Activated CD4-positive, alpha-beta T cell treated with anti-CD3 and anti-CD28 coated beads, Interleukin-2, amount 10 ng/mL, durations not matched to agents 24 days and 14 days (primary cell): ENCODE data around the gene TH. TPM values are rescaled to one million over a fixed set of nuclear protein-coding genes. Genes with fewer than 3 reads are reported as not detected.

Experiments used
- DNase-seq: peaks from one replicate; pipeline ENCODE4 v3.0.0; 2022
- H3K27ac Mint-ChIP-seq: one replicate; pipeline ENCODE4 v1.8.0; 2022; ENCODE audit warnings: mild to moderate bottlenecking, mixed read lengths
- H3K27me3 Mint-ChIP-seq: one replicate; pipeline ENCODE4 v1.8.0; 2022; ENCODE audit warnings: mixed read lengths
- H3K36me3 Mint-ChIP-seq: one replicate; pipeline ENCODE4 v1.8.0; 2022; ENCODE audit warnings: low read depth, mild to moderate bottlenecking, mixed read lengths
- H3K4me1 Mint-ChIP-seq: one replicate; pipeline ENCODE4 v1.8.0; 2021; ENCODE audit warnings: mixed read lengths
- H3K4me3 Mint-ChIP-seq: one replicate; pipeline ENCODE4 v1.8.0; 2022; ENCODE audit warnings: mild to moderate bottlenecking, moderate library complexity, mixed read lengths
- H3K9me3 Mint-ChIP-seq: one replicate; pipeline ENCODE4 v1.8.0; 2021; ENCODE audit warnings: mixed read lengths
- intact Hi-C: fragments of 100-400 bp; cut with micrococcal nuclease; formaldehyde crosslinking; loops from one replicate; pipeline ENCODE4 v1.15.1; 2023
- total RNA-seq: library from RNA; stranded (reverse); gene quantifications from 2 replicates; pipeline ENCODE4 v1.2.3, GENCODE V29; 2022

TH gene
- total RNA-seq, 1 donor from 2014 or later = not detected

GRCh38 chr11:2203440-2204259 is 32.0 kb upstream of the TH start:
- H3K4me1 Mint-ChIP-seq = no peaks in the 10 kb centered on the region
- H3K9me3 Mint-ChIP-seq = no peaks in the 10 kb centered on the region
- H3K27ac Mint-ChIP-seq = no peak overlapping the region
- no peak overlapping the region for H3K4me3 Mint-ChIP-seq
- no peaks in the 10 kb centered on the region for H3K27me3 Mint-ChIP-seq
- no peak for DNase-seq
- no peaks in the 10 kb centered on the region for H3K36me3 Mint-ChIP-seq
- intact Hi-C loops = no loop called here

- no peak for DNase-seq
- H3K36me3 Mint-ChIP-seq = no peaks in the 10 kb centered on the region
- no peaks in the 10 kb centered on the region for H3K9me3 Mint-ChIP-seq
- intact Hi-C loops = no loop called here
- H3K27me3 Mint-ChIP-seq = no peaks in the 10 kb centered on the region
- no peaks in the 10 kb centered on the region for H3K4me1 Mint-ChIP-seq
- H3K4me3 Mint-ChIP-seq = no peak overlapping the region
- H3K27ac Mint-ChIP-seq = no peak overlapping the region
Measured at GRCh38 chr11:2202900-2203439, 31.4 kb upstream of the TH start.

- Mint-ChIP-seq H3K36me3 (no peaks in the 10 kb centered on the region), H3K27ac (no peak overlapping the region), H3K4me1 (no peaks in the 10 kb centered on the region), H3K27me3 (no peaks in the 10 kb centered on the region), H3K9me3 (no peaks in the 10 kb centered on the region), H3K4me3 (no peak overlapping the region)
- intact Hi-C loops = no loop called here
- no peak for DNase-seq
Measured at GRCh38 chr11:2202071-2202899, 30.7 kb upstream of the TH start.

- H3K9me3 Mint-ChIP-seq = no peaks in the 10 kb centered on the region
- intact Hi-C loops = no loop called here
- peaks cover 6% of the 10 kb centered on the region for H3K27me3 Mint-ChIP-seq
- H3K4me1 Mint-ChIP-seq = peaks cover 6% of the 10 kb centered on the region
- H3K36me3 Mint-ChIP-seq = no peaks in the 10 kb centered on the region
- H3K27ac Mint-ChIP-seq = no peak overlapping the region
- no peak for DNase-seq
- H3K4me3 Mint-ChIP-seq = no peak overlapping the region
Measured at GRCh38 chr11:2201542-2201941, 29.9 kb upstream of the TH start.

GRCh38 chr11:2200957-2201519 is 29.4 kb upstream of the TH start:
- intact Hi-C loops = no loop called here
- no peak for DNase-seq
- Mint-ChIP-seq H3K36me3 (no peaks in the 10 kb centered on the region), H3K9me3 (no peaks in the 10 kb centered on the region), H3K27ac (no peak overlapping the region), H3K4me1 (peaks cover 9% of the 10 kb centered on the region), H3K27me3 (peaks cover 11% of the 10 kb centered on the region), H3K4me3 (no peak overlapping the region)

GRCh38 chr11:2200536-2200935 is 28.9 kb upstream of the TH start:
- no peak overlapping the region for H3K27ac Mint-ChIP-seq
- DNase-seq = no peak
- H3K4me3 Mint-ChIP-seq = no peak overlapping the region
- H3K27me3 Mint-ChIP-seq = peaks cover 11% of the 10 kb centered on the region
- no peaks in the 10 kb centered on the region for H3K9me3 Mint-ChIP-seq
- intact Hi-C loops = no loop called here
- H3K36me3 Mint-ChIP-seq = no peaks in the 10 kb centered on the region
- peaks cover 9% of the 10 kb centered on the region for H3K4me1 Mint-ChIP-seq

GRCh38 chr11:2199466-2200341 is 28.1 kb upstream of the TH start:
- peaks cover 11% of the 10 kb centered on the region for H3K27me3 Mint-ChIP-seq
- H3K4me1 Mint-ChIP-seq = peaks cover 9% of the 10 kb centered on the region
- intact Hi-C loops = no loop called here
- no peak overlapping the region for H3K27ac Mint-ChIP-seq
- no peak for DNase-seq
- H3K9me3 Mint-ChIP-seq = no peaks in the 10 kb centered on the region
- H3K4me3 Mint-ChIP-seq = no peak overlapping the region
- H3K36me3 Mint-ChIP-seq = no peaks in the 10 kb centered on the region

GRCh38 chr11:2198621-2199365 is 27.2 kb upstream of the TH start:
- intact Hi-C loops = no loop called here
- DNase-seq = no peak
- peaks cover 9% of the 10 kb centered on the region for H3K4me1 Mint-ChIP-seq

GRCh38 chr11:2197771-2198520 is 26.3 kb upstream of the TH start:
- Mint-ChIP-seq H3K27me3 (peaks cover 11% of the 10 kb centered on the region), H3K4me1 (peaks cover 9% of the 10 kb centered on the region), H3K4me3 (no peak overlapping the region), H3K36me3 (no peaks in the 10 kb centered on the region), H3K27ac (no peak overlapping the region), H3K9me3 (no peaks in the 10 kb centered on the region)
- no peak for DNase-seq
- intact Hi-C loops = loop anchor here (1.0 kb wide), 2 partner anchors 101 to 222 kb away; no protein-coding TSS in a partner anchor

More at GRCh38 chr11:2198621-2199365, 27.2 kb upstream of the TH start:
- H3K36me3 Mint-ChIP-seq = no peaks in the 10 kb centered on the region
- H3K4me3 Mint-ChIP-seq = no peak overlapping the region
- peaks cover 11% of the 10 kb centered on the region for H3K27me3 Mint-ChIP-seq
- H3K27ac Mint-ChIP-seq = no peak overlapping the region
- H3K9me3 Mint-ChIP-seq = no peaks in the 10 kb centered on the region

GRCh38 chr11:2196970-2197770 is 25.6 kb upstream of the TH start:
- H3K27ac Mint-ChIP-seq = no peak overlapping the region
- intact Hi-C loops = loop anchor here (1.0 kb wide), 2 partner anchors 102 to 223 kb away; no protein-coding TSS in a partner anchor
- no peaks in the 10 kb centered on the region for H3K36me3 Mint-ChIP-seq
- DNase-seq = peak; percentile 91
- H3K4me1 Mint-ChIP-seq = peaks cover 9% of the 10 kb centered on the region
- no peaks in the 10 kb centered on the region for H3K9me3 Mint-ChIP-seq
- H3K27me3 Mint-ChIP-seq = peaks cover 11% of the 10 kb centered on the region
- H3K4me3 Mint-ChIP-seq = no peak overlapping the region

- H3K36me3 Mint-ChIP-seq = no peaks in the 10 kb centered on the region
- no peak overlapping the region for H3K27ac Mint-ChIP-seq
- H3K27me3 Mint-ChIP-seq = peaks cover 11% of the 10 kb centered on the region
- no peak for DNase-seq
- peaks cover 9% of the 10 kb centered on the region for H3K4me1 Mint-ChIP-seq
- H3K9me3 Mint-ChIP-seq = no peaks in the 10 kb centered on the region
- intact Hi-C loops = no loop called here
- no peak overlapping the region for H3K4me3 Mint-ChIP-seq
Measured at GRCh38 chr11:2195756-2196088, 24.1 kb upstream of the TH start.
